GM23338 (cell line): ENCODE measurements around the gene EDA. TPM values are rescaled to one million over a fixed set of nuclear protein-coding genes. Genes with fewer than 3 reads are reported as not detected.

Experiments
- ATAC-seq: fragments of 200-7000 bp; cut with Tn5 transposase; 3 replicates; pipeline ENCODE4 v1.9.1; 2020
- DNase-seq: peaks from one replicate; pipeline ENCODE4 v3.0.0-alpha.2; 2015; ENCODE audit warnings: low spot score
- H2AFZ ChIP-seq: fragments of 200-600 bp; sonication (generic); 2 replicates; pipeline ENCODE4 v1.8.0; 2016; ENCODE audit warnings: antibody characterized with exemption, mild to moderate bottlenecking, moderate library complexity
- H3F3A ChIP-seq: fragments of 200-600 bp; sonication (generic); replicated peaks from 2 replicates; pipeline ENCODE4 v1.8.0; 2017; ENCODE audit warnings: antibody characterized with exemption, mixed run types, low read depth
- H3K27ac ChIP-seq: fragments of 200-600 bp; sonication (generic); 2 replicates; pipeline ENCODE4 v1.6.1; 2016; ENCODE audit warnings: low read depth
- H3K27me3 ChIP-seq: fragments of 200-600 bp; sonication (generic); 2 replicates; pipeline ENCODE4 v1.8.0; 2016; ENCODE audit warnings: mild to moderate bottlenecking, mixed run types, moderate library complexity; ENCODE audit not compliant: insufficient read depth
- H3K36me3 ChIP-seq: fragments of 200-600 bp; sonication (generic); 2 replicates; pipeline ENCODE4 v1.8.0; 2016; ENCODE audit warnings: mild to moderate bottlenecking; ENCODE audit not compliant: insufficient read depth
- H3K4me1 ChIP-seq: fragments of 200-600 bp; sonication (generic); 2 replicates; pipeline ENCODE4 v1.8.0; 2016; ENCODE audit warnings: mild to moderate bottlenecking, moderate library complexity; ENCODE audit not compliant: insufficient read depth
- H3K4me2 ChIP-seq: fragments of 200-600 bp; sonication (generic); 2 replicates; pipeline ENCODE4 v1.7.1; 2017; ENCODE audit warnings: mixed run types
- H3K4me3 ChIP-seq: fragments of 200-600 bp; sonication (generic); 2 replicates; pipeline ENCODE4 v1.6.1; 2016; ENCODE audit warnings: mixed run types
- H3K79me2 ChIP-seq: fragments of 200-600 bp; sonication (generic); replicated peaks from 2 replicates; pipeline ENCODE4 v1.8.0; 2017; ENCODE audit warnings: mild to moderate bottlenecking; ENCODE audit not compliant: insufficient read depth
- H3K9me2 ChIP-seq: fragments of 200-600 bp; sonication (generic); 2 replicates; pipeline ENCODE4 v1.8.0; 2017; ENCODE audit not compliant: insufficient read depth
- H4K20me1 ChIP-seq: fragments of 200-600 bp; sonication (generic); replicated peaks from 2 replicates; pipeline ENCODE4 v1.8.0; 2017; ENCODE audit warnings: mild to moderate bottlenecking; ENCODE audit not compliant: insufficient read depth
- H3K27ac Mint-ChIP-seq: 2 replicates; pipeline ENCODE4 v1.8.0; 2020; ENCODE audit warnings: inconsistent platforms, mild to moderate bottlenecking, moderate library complexity, mixed read lengths
- H3K27me3 Mint-ChIP-seq: 3 replicates; pipeline ENCODE4 v1.8.0; 2022; ENCODE audit warnings: low read depth, mild to moderate bottlenecking, moderate library complexity, mixed read lengths, inconsistent platforms; ENCODE audit not compliant: insufficient read depth, poor library complexity
- H3K36me3 Mint-ChIP-seq: 3 replicates; pipeline ENCODE4 v1.8.0; 2021; ENCODE audit warnings: low read depth, mild to moderate bottlenecking, inconsistent platforms, moderate library complexity, mixed read lengths
- H3K4me1 Mint-ChIP-seq: 3 replicates; pipeline ENCODE4 v1.8.0; 2020; ENCODE audit warnings: mild to moderate bottlenecking, inconsistent platforms, mixed read lengths
- H3K4me3 Mint-ChIP-seq: 3 replicates; pipeline ENCODE4 v1.8.0; 2021; ENCODE audit warnings: moderate library complexity, mild to moderate bottlenecking, inconsistent platforms, mixed read lengths
- H3K9me3 Mint-ChIP-seq: 3 replicates; pipeline ENCODE4 v1.8.0; 2020; ENCODE audit warnings: moderate library complexity, mild to moderate bottlenecking, inconsistent platforms, mixed read lengths
- CREB1 ChIP-seq: fragments of 250-450 bp; sonication (Bioruptor Pico); IDR thresholded peaks from 2 replicates; pipeline ENCODE4 v1.5.0; 2020; ENCODE audit warnings: low read depth, mild to moderate bottlenecking, moderate library complexity
- ETS1 ChIP-seq: IDR thresholded peaks from 2 replicates; pipeline ENCODE4 v1.6.1; 2016; ENCODE audit warnings: antibody characterized with exemption
- EZH2 ChIP-seq: fragments of 200-600 bp; sonication (generic); IDR thresholded peaks from one replicate; pipeline ENCODE4 v1.8.0; 2017; ENCODE audit warnings: antibody characterized with exemption, mild to moderate bottlenecking, low read depth; ENCODE audit not compliant: unreplicated experiment
- EZH2phosphoT487 ChIP-seq: fragments of 200-600 bp; sonication (generic); IDR thresholded peaks from one replicate; pipeline ENCODE4 v1.8.1; 2018; ENCODE audit warnings: antibody characterized with exemption; ENCODE audit not compliant: unreplicated experiment
- JUNB ChIP-seq: IDR thresholded peaks from one replicate; pipeline ENCODE4 v1.6.1; 2016; ENCODE audit warnings: antibody characterized with exemption; ENCODE audit not compliant: unreplicated experiment
- POLR2AphosphoS5 ChIP-seq: IDR thresholded peaks from 2 replicates; pipeline ENCODE4 v1.6.1; 2016; ENCODE audit warnings: antibody characterized with exemption, low read depth
- STAT1 ChIP-seq: IDR thresholded peaks from one replicate; pipeline ENCODE4 v1.6.1; 2016; ENCODE audit warnings: antibody characterized with exemption; ENCODE audit not compliant: unreplicated experiment
- ZNF114 ChIP-seq: fragments of 250-450 bp; sonication (Bioruptor Pico); IDR thresholded peaks from 2 replicates; pipeline ENCODE4 v1.5.0; 2020; ENCODE audit warnings: mild to moderate bottlenecking, moderate library complexity
- ZNF331 ChIP-seq: fragments of 250-450 bp; sonication (Bioruptor Pico); IDR thresholded peaks from 2 replicates; pipeline ENCODE4 v1.5.0; 2020; ENCODE audit warnings: low read depth, mild to moderate bottlenecking, moderate library complexity
- polyA plus RNA-seq: library from polyadenylated mRNA; unstranded; fragments of >200 nt; fragmentation: Nextera tagmentation; extraction: Ambion mirVana; gene quantifications from 2 replicates; pipeline ENCODE4 v1.2.1, GENCODE V29; 2016
- total RNA-seq: library from RNA; depleted of rRNA; stranded (reverse); fragments of >200 nt; shearing (Covaris generic); gene quantifications from 2 replicates; pipeline ENCODE4 v1.2.3, GENCODE V29; 2014
- TF ChIP-seq, protein P1 (sequence below), 2 experiments: fragments of 200-600 bp in 1 of 2; sonication (generic) in 1 of 2; conservative IDR thresholded peaks; 2 replicates each; pipeline versions ENCODE4 v1.5.1 to v1.6.1; 2016 to 2017; ENCODE audit warnings: antibody characterized with exemption in 2 of 2, low read depth in 2 of 2, mild to moderate bottlenecking in 2 of 2, moderate library complexity in 1 of 2

Gene EDA
- total and polyA plus RNA-seq, 2 experiments from 2014 or later: 6.6 to 19.6 TPM

GRCh38 chrX:70016513-70016912, 400.6 kb downstream of the EDA start:
- no peaks in the 10 kb centered on the region for H3K79me2 ChIP-seq
- Mint-ChIP-seq H3K27ac (no peak overlapping the region), H3K4me1 (no peaks in the 10 kb centered on the region), H3K9me3 (no peaks in the 10 kb centered on the region; the same call in 2 of the 3 replicates), H3K36me3 (no peaks in the 10 kb centered on the region), H3K27me3 (no peaks in the 10 kb centered on the region), H3K4me3 (no peak overlapping the region)
- H3K27me3 ChIP-seq: no peaks in the 10 kb centered on the region
- H3K4me3 ChIP-seq: no peak overlapping the region
- no peak for ATAC-seq
- no peak overlapping the region for H2AFZ ChIP-seq
- TF ChIP-seq EZH2phosphoT487 (no peak), CREB1 (CRISPR knock-in tag) (no peak), ETS1 (no peak), ZNF331 (CRISPR knock-in tag) (no peak)
- no peaks in the 10 kb centered on the region for H3K36me3 ChIP-seq
- H3K9me2 ChIP-seq: no peaks in the 10 kb centered on the region
- H3K4me2 ChIP-seq: no peak overlapping the region
- no peaks in the 10 kb centered on the region for H4K20me1 ChIP-seq
- no peaks in the 10 kb centered on the region for H3K4me1 ChIP-seq
- H3F3A ChIP-seq: no peaks in the 10 kb centered on the region
- no peak overlapping the region for H3K27ac ChIP-seq
- no peak for DNase-seq

DNA sequence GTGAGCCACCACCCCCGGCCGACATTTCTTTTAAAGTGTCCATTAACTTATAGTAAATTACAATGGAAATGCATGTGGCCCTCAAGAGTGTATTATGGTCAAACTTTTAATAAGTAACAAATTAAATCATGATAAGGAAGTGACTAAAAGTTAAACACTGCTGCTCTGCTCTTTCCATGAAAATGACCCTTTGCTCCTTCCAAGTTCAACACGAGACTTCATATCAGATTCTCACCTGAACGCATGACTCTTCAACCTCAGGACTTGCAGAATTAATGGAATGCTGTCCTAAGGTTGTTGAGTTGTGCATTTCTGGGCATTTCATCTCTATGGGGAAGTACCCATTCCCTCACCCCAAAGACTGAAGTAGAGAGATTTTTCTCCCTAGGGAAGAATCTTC, 406.7 kb downstream of the EDA start:
- ATAC-seq (no peak), DNase-seq (no peak)
- Mint-ChIP-seq H3K36me3 (no peaks in the 10 kb centered on the region), H3K9me3 (no peaks in the 10 kb centered on the region; the same call in 2 of the 3 replicates), H3K4me3 (no peak overlapping the region), H3K27ac (no peak overlapping the region), H3K4me1 (peaks cover 6% of the 10 kb centered on the region; the same call in 2 of the 3 replicates), H3K27me3 (no peaks in the 10 kb centered on the region)
- Histone ChIP-seq H3K36me3 (no peaks in the 10 kb centered on the region), H2AFZ (no peak overlapping the region), H3K4me1 (no peaks in the 10 kb centered on the region), H3K27me3 (no peaks in the 10 kb centered on the region), H4K20me1 (no peaks in the 10 kb centered on the region), H3K27ac (no peak overlapping the region), H3F3A (no peaks in the 10 kb centered on the region), H3K79me2 (no peaks in the 10 kb centered on the region), H3K4me2 (no peak overlapping the region), H3K4me3 (no peak overlapping the region), H3K9me2 (no peaks in the 10 kb centered on the region)
- no peak for TF ChIP-seq ETS1

DNA sequence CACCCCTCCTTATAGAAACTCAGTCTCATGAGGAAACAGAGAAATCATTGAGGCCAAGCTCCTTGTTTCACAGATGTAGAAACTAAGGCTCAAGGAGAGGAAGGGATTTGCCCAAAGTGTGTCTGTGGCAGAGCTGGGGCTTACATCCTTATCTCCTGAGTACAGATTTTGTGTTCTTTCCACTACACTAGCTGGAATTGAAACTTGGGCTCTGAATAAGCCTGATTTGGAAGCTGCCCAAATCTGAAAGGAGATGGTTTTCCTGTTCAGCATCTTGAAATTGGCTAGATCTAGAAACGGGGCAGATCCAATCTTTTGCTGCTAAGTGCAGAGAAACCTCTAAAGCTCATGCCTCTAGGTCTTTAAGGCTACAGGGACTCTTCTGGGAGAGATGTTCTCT, 409.6 kb downstream of the EDA start:
- Histone ChIP-seq H3K4me1 (no peaks in the 10 kb centered on the region), H3K4me2 (no peak overlapping the region), H3K9me2 (no peaks in the 10 kb centered on the region), H3F3A (no peaks in the 10 kb centered on the region), H3K36me3 (no peaks in the 10 kb centered on the region), H3K4me3 (no peak overlapping the region), H3K27ac (no peak overlapping the region), H3K79me2 (no peaks in the 10 kb centered on the region), H4K20me1 (no peaks in the 10 kb centered on the region), H3K27me3 (no peaks in the 10 kb centered on the region), H2AFZ (no peak overlapping the region)
- no peak overlapping the region for H3K4me3 Mint-ChIP-seq
- no peaks in the 10 kb centered on the region for H3K36me3 Mint-ChIP-seq
- H3K4me1 Mint-ChIP-seq: peaks cover 10% of the 10 kb centered on the region
- no peak for TF ChIP-seq ZNF331 (CRISPR knock-in tag)
- no peak for TF ChIP-seq EZH2
- TF ChIP-seq POLR2AphosphoS5: no peak
- no peak for TF ChIP-seq STAT1
- no peak for TF ChIP-seq ETS1
- no peak for TF ChIP-seq CREB1 (CRISPR knock-in tag)
- no peak for TF ChIP-seq JUNB
- TF ChIP-seq ZNF114 (CRISPR knock-in tag): no peak
- TF ChIP-seq, protein P1, sequence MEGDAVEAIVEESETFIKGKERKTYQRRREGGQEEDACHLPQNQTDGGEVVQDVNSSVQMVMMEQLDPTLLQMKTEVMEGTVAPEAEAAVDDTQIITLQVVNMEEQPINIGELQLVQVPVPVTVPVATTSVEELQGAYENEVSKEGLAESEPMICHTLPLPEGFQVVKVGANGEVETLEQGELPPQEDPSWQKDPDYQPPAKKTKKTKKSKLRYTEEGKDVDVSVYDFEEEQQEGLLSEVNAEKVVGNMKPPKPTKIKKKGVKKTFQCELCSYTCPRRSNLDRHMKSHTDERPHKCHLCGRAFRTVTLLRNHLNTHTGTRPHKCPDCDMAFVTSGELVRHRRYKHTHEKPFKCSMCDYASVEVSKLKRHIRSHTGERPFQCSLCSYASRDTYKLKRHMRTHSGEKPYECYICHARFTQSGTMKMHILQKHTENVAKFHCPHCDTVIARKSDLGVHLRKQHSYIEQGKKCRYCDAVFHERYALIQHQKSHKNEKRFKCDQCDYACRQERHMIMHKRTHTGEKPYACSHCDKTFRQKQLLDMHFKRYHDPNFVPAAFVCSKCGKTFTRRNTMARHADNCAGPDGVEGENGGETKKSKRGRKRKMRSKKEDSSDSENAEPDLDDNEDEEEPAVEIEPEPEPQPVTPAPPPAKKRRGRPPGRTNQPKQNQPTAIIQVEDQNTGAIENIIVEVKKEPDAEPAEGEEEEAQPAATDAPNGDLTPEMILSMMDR (conservative IDR thresholded peaks at IDR 0.05; ENCODE audit: low read depth in 2 of 2): no peak
- H3K27me3 Mint-ChIP-seq: no peaks in the 10 kb centered on the region
- H3K27ac Mint-ChIP-seq: no peak overlapping the region
- no peak for ATAC-seq
- no peaks in the 10 kb centered on the region for H3K9me3 Mint-ChIP-seq
- DNase-seq: no peak
